ENCODE data around the gene SNORC. TPM values are rescaled to one million over a fixed set of nuclear protein-coding genes. Genes with fewer than 3 reads are reported as not detected.

The SNORC gene
- total RNA-seq, 4 donors from 2014 or later, result 11.7 to 39.7 (median 16.9) TPM

DNA sequence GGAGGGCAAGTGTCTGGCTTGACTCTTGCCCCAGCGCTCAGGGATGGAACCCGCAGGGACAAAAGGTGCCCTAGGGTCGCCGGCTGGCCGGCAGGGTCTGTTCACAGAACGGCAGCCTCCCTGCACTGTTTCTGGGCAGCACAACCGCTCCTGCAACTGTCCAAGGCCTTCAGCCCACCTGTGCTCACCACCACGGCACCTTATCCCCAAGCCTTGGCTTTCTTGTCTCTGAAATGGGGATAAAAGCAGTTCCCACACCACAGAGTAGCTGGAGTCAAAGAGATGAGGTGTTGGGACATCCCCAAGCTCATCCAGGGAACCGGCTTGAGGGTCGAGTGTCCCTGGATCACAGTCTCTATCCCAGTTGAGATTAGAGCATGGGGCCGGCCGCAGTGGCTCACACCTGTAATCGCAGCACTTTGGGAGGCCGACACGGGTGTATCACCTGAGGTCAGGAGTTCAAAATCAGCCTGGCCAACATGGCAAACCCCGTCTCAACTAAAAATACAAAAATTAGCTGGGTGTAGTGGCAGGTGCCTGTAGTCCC, 4.7 kb downstream of the SNORC start:
- peaks cover 25% of the 10 kb centered on the region for H3K4me1 ChIP-seq
- H3K36me3 ChIP-seq, result no peaks in the 10 kb centered on the region
- H3K27ac ChIP-seq, result no peak overlapping the region
- TF ChIP-seq POLR2AphosphoS5 (IDR thresholded peaks at IDR 0.05) (no peak), EP300 (IDR thresholded peaks at IDR 0.05) (no peak), POLR2A (IDR thresholded peaks at IDR 0.05) (no peak)
- TF ChIP-seq, protein P1, sequence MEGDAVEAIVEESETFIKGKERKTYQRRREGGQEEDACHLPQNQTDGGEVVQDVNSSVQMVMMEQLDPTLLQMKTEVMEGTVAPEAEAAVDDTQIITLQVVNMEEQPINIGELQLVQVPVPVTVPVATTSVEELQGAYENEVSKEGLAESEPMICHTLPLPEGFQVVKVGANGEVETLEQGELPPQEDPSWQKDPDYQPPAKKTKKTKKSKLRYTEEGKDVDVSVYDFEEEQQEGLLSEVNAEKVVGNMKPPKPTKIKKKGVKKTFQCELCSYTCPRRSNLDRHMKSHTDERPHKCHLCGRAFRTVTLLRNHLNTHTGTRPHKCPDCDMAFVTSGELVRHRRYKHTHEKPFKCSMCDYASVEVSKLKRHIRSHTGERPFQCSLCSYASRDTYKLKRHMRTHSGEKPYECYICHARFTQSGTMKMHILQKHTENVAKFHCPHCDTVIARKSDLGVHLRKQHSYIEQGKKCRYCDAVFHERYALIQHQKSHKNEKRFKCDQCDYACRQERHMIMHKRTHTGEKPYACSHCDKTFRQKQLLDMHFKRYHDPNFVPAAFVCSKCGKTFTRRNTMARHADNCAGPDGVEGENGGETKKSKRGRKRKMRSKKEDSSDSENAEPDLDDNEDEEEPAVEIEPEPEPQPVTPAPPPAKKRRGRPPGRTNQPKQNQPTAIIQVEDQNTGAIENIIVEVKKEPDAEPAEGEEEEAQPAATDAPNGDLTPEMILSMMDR (IDR thresholded peaks at IDR 0.05), result no peak
- peaks cover 20% of the 10 kb centered on the region for H3K27me3 ChIP-seq
- peak in 1 of 2 donors; percentile 72 for DNase-seq (ENCODE audit: low spot score in 2 of 2)
- 92% methylated on average over 12 of the region's 16 CpGs for WGBS
- no peak overlapping the region for H3K4me3 ChIP-seq
- H3K9me3 ChIP-seq, result no peaks in the 10 kb centered on the region

DNA sequence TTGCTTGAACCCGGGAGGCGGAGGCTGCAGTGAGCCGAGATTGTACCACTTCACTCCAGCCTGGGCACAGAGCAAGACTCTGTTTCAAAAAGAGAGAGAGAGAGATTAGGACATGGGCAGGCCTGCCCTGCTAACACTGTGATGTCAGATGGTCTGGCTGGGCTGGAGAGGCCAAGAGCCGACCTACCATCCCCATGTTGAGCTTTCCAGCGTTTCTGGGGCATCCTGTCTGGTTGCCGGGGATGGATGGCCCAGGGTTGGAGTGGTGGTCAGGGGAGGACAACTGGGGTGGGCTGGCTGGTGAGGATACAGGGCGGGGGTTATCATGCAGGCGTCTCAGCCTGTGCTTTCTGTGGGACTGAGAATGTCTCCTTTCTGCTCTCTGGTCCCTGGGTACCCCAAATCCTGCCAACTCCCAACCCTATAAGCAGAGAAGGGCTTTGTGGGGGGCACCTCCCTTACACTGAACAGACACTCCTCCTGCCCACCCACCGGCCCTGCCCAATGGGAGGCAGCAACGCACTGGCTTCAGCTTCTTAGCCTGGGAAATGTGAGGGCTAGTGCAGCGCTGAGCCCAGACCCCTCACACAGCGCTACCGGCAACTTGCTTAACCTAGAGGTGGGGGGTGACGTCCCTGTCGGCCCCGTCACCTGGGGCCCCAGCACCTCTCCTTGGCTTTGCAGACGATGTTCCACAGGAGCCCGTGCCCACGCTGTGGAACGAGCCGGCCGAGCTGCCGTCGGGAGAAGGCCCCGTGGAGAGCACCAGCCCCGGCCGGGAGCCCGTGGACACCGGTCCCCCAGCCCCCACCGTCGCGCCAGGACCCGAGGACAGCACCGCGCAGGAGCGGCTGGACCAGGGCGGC, 5.4 kb downstream of the SNORC start:
- peak overlapping the region; percentile 71 for H3K4me3 ChIP-seq
- H3K4me1 ChIP-seq, result peaks cover 25% of the 10 kb centered on the region
- no peak for TF ChIP-seq POLR2AphosphoS5 (IDR thresholded peaks at IDR 0.05)
- no peak for TF ChIP-seq EP300 (IDR thresholded peaks at IDR 0.05)
- no peak for TF ChIP-seq POLR2A (IDR thresholded peaks at IDR 0.05)
- TF ChIP-seq, protein P1 (IDR thresholded peaks at IDR 0.05), result no peak
- peaks cover 20% of the 10 kb centered on the region for H3K27me3 ChIP-seq
- no peaks in the 10 kb centered on the region for H3K9me3 ChIP-seq
- peak in 1 of 2 donors; percentile 74 for DNase-seq (ENCODE audit: low spot score in 2 of 2)
- H3K27ac ChIP-seq, result peak overlapping the region; percentile 1
- WGBS, result 69% methylated on average over 7 of the region's 37 CpGs
- no peaks in the 10 kb centered on the region for H3K36me3 ChIP-seq

DNA sequence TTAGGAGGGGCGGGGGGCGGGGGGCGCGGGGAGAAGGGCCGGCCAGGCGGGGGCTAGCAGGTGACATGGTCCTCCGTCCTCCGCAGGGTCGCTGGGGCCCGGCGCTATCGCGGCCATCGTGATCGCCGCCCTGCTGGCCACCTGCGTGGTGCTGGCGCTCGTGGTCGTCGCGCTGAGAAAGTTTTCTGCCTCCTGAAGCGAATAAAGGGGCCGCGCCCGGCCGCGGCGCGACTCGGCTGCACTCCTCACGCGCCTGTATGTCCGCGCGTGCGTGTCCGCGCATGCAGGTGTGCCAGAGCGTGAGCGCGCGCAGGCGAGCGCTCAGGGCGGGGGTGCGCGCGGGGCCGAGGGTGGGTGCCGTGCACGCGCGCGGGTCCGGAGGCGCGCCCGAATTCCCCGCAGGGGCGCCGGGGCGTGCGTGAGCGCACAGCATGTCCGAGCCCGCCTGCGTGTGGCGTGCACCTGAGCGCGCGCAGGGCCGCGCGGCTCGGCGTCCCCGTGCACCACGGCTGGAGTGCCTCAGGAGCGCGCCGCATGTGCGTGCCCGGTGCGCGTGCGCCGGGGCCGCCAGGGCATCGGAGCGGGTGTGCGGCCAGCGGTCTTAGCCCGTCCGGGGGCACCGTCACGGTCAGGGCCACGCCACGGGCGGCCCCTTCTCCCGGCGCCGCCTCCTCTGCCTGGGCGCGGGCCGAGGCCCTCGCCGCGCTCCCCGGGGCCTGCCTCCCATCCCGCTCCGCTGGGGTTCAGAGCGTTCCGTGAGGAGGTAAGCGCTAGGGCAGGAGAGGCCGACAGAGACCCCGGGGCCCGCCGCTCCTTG, 6.3 kb downstream of the SNORC start:
- TF ChIP-seq EP300 (IDR thresholded peaks at IDR 0.05) (no peak), POLR2A (IDR thresholded peaks at IDR 0.05) (no peak)
- no peaks in the 10 kb centered on the region for H3K9me3 ChIP-seq
- peak overlapping the region; percentile 1 for H3K27ac ChIP-seq
- H3K27me3 ChIP-seq, result peaks cover 20% of the 10 kb centered on the region
- H3K4me3 ChIP-seq, result peak overlapping the region; percentile 71
- peaks cover 25% of the 10 kb centered on the region for H3K4me1 ChIP-seq
- no peaks in the 10 kb centered on the region for H3K36me3 ChIP-seq
- DNase-seq (ENCODE audit: low spot score in 2 of 2), result peak in 1 of 2 donors; percentile 70
- WGBS, result under 1% methylated on average over 43 of the region's 119 CpGs

DNA sequence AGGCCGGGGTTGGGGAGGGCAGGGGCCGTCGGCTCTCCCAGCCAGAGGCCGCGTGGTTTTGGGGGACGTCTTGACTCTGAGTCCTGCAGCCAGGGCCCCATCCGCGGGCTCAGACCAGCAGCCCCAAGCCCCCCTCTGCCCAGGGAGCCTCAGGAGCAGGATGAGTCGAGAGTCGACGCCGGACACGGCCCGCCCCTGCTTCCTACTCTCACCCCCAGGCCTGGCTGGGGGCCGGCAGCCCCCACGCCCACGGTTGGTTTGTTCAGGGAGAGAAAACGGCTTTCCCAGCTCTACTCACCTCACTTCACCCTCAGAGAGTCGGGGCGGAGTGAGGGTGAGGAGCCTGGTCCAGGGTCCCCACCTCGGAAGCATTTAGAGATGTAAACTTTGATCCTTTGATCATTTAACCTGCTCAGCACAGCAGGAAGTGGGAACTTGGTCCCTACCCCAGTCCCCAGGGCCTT, 6.9 kb downstream of the SNORC start:
- Histone ChIP-seq H3K4me3 (peak overlapping the region; percentile 71), H3K27me3 (peaks cover 20% of the 10 kb centered on the region), H3K36me3 (no peaks in the 10 kb centered on the region), H3K27ac (peak overlapping the region; percentile 1), H3K4me1 (peaks cover 25% of the 10 kb centered on the region), H3K9me3 (no peaks in the 10 kb centered on the region)
- TF ChIP-seq POLR2A (IDR thresholded peaks at IDR 0.05) (no peak), POLR2AphosphoS5 (IDR thresholded peaks at IDR 0.05) (no peak), EP300 (IDR thresholded peaks at IDR 0.05) (no peak)
- TF ChIP-seq, protein P1 (IDR thresholded peaks at IDR 0.05), result no peak
- DNase-seq (ENCODE audit: low spot score in 2 of 2), result peak in 1 of 2 donors; percentile 78
- 48% methylated on average over 5 of the region's 21 CpGs for WGBS

DNA sequence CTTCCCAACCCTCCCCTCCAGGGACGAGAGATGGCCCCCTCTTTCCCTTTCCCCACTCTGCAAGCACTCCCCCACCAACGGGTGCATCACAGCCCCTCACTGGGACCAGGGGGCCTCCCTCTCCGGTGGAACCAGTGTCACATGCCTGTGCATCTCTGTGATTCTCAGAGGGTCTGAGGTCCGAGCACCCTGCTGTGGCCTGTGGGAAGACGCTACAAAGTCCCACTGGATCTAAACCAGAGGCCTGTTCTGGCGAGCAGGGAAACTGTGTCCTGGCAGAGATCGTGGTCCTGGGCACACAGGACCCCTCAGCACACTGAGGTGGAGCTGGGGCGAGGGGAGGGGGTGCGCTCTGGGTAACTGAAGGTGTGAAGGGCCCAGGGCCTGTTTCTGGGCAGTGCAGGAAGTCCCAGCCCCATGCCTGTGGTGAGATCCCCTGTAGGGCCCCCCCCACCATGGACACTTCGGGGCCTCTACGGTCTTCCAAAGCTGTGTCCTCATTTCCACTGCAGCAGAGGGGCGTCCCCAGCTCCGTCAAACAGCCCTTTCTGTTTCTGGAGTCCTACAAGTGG, 8.0 kb downstream of the SNORC start:
- Histone ChIP-seq H3K4me3 (no peak overlapping the region), H3K4me1 (peaks cover 22% of the 10 kb centered on the region), H3K27me3 (peaks cover 20% of the 10 kb centered on the region), H3K9me3 (no peaks in the 10 kb centered on the region), H3K36me3 (peaks cover 4% of the 10 kb centered on the region), H3K27ac (no peak overlapping the region)
- WGBS, result 89% methylated on average over 13 of the region's 13 CpGs
- DNase-seq (ENCODE audit: low spot score in 2 of 2), result peak in 1 of 2 donors; percentile 72
- no peak for TF ChIP-seq POLR2AphosphoS5 (IDR thresholded peaks at IDR 0.05)
- TF ChIP-seq, protein P1 (IDR thresholded peaks at IDR 0.05), result no peak
- no peak for TF ChIP-seq POLR2A (IDR thresholded peaks at IDR 0.05)
- no peak for TF ChIP-seq EP300 (IDR thresholded peaks at IDR 0.05)

All from suprapubic skin (tissue), 4 donors.